Naive thymus-derived CD4-positive, alpha-beta T cell (primary cell): Measurements from ENCODE around the gene DCBLD2. TPM values are rescaled to one million over a fixed set of nuclear protein-coding genes. Genes with fewer than 3 reads are reported as not detected.

Experiments used
- ATAC-seq: fragments of 150-1000 bp; cut with Tn5 transposase; 2 replicates; pipeline ENCODE4 v1.10.0; 2021; ENCODE audit warnings: mild to moderate bottlenecking, moderate library complexity
- CTCF ChIA-PET: fragments of 350-600 bp; sonication (Branson Sonifier 250); formaldehyde crosslinking; loops from one replicate; lab custom pipeline; 2021; ENCODE audit warnings: antibody characterized with exemption; lab: Charles Lee
- POLR2A ChIA-PET: fragments of 350-600 bp; sonication (Branson Sonifier 250); formaldehyde crosslinking; loops from one replicate; lab custom pipeline; 2021; ENCODE audit warnings: antibody characterized with exemption, inconsistent platforms; lab: Charles Lee
- DNase-seq, 9 donors: peaks; one replicate each; pipeline versions ENCODE4 v3.0.0 to v3.0.0-alpha.2; 2020 to 2022; ENCODE audit warnings: mixed read lengths in 1 of 9
- H3K27ac ChIP-seq: one replicate; pipeline ENCODE4 v1.7.0; 2013; ENCODE audit warnings: mild to moderate bottlenecking, low read depth, low read length, moderate library complexity
- H3K27me3 ChIP-seq, 2 donors: one replicate each; pipeline ENCODE4 v1.7.0; 2013; ENCODE audit warnings: low read length in 2 of 2, mild to moderate bottlenecking in 2 of 2, moderate library complexity in 2 of 2; ENCODE audit not compliant: control insufficient read depth in 2 of 2, insufficient read depth in 2 of 2
- H3K36me3 ChIP-seq, 3 experiments: 1 replicate in 2 of 3; 2 replicates in 1 of 3; pipeline ENCODE4 v1.7.0; 2013; ENCODE audit warnings: low read length in 3 of 3, mild to moderate bottlenecking in 3 of 3, moderate library complexity in 1 of 3; ENCODE audit not compliant: insufficient read depth in 3 of 3, control insufficient read depth in 2 of 3
- H3K4me1 ChIP-seq, 2 donors: one replicate each; pipeline ENCODE4 v1.7.0; 2013; ENCODE audit warnings: low read length in 2 of 2, mild to moderate bottlenecking in 2 of 2, moderate library complexity in 1 of 2; ENCODE audit not compliant: control insufficient read depth in 2 of 2, insufficient read depth in 2 of 2
- H3K4me3 ChIP-seq: 2 replicates; pipeline ENCODE4 v1.7.0; 2013; ENCODE audit warnings: mild to moderate bottlenecking, low read length
- H3K9me3 ChIP-seq, 3 experiments: 1 replicate in 2 of 3; 2 replicates in 1 of 3; pipeline ENCODE4 v1.7.0; 2013; ENCODE audit warnings: low read length in 3 of 3; ENCODE audit not compliant: control insufficient read depth in 2 of 3
- H3K27ac Mint-ChIP-seq, 9 donors: one replicate each; pipeline ENCODE4 v1.8.0; 2020 to 2022; ENCODE audit warnings: mixed read lengths in 9 of 9, mild to moderate bottlenecking in 8 of 9, moderate library complexity in 5 of 9, inconsistent platforms in 2 of 9
- H3K27me3 Mint-ChIP-seq, 5 donors: one replicate each; pipeline ENCODE4 v1.8.0; 2021 to 2022; ENCODE audit warnings: mixed read lengths in 5 of 5, mild to moderate bottlenecking in 1 of 5
- H3K36me3 Mint-ChIP-seq, 5 donors: one replicate each; pipeline ENCODE4 v1.8.0; 2020 to 2022; ENCODE audit warnings: mixed read lengths in 5 of 5, mild to moderate bottlenecking in 3 of 5, inconsistent platforms in 1 of 5
- H3K4me1 Mint-ChIP-seq, 7 donors: one replicate each; pipeline ENCODE4 v1.8.0; 2020 to 2022; ENCODE audit warnings: mixed read lengths in 7 of 7, mild to moderate bottlenecking in 3 of 7, inconsistent platforms in 1 of 7
- H3K4me3 Mint-ChIP-seq, 10 donors: one replicate each; pipeline ENCODE4 v1.8.0; 2020 to 2022; ENCODE audit warnings: mild to moderate bottlenecking in 10 of 10, mixed read lengths in 10 of 10, moderate library complexity in 6 of 10, inconsistent platforms in 2 of 10
- H3K9me3 Mint-ChIP-seq, 11 donors: one replicate each; pipeline ENCODE4 v1.8.0; 2020 to 2022; ENCODE audit warnings: mixed read lengths in 11 of 11, mild to moderate bottlenecking in 4 of 11, inconsistent platforms in 1 of 11, moderate library complexity in 1 of 11
- intact Hi-C, 2 donors: fragments of 100-400 bp; cut with micrococcal nuclease; formaldehyde crosslinking; loops; one replicate each; pipeline ENCODE4 v1.15.1; 2023
- polyA plus RNA-seq, 2 donors: library from polyadenylated mRNA; unstranded; fragments of 300-500 nt; fragmentation: Illumina TruSeq; gene quantifications; one replicate each; pipeline ENCODE4 v1.2.3, GENCODE V29; 2021
- total RNA-seq, 6 experiments: library from RNA in 5 of 6; stranded (reverse) in 5 of 6; gene quantifications; 1 replicate in 5 of 6; 2 replicates in 1 of 6; pipeline ENCODE4 v1.2.3 and lab custom pipeline; 2021 to 2026

DCBLD2 gene
- total and polyA plus RNA-seq, 7 experiments from 2014 or later: 1.9 to 4.7 (median 2.9) TPM

DNA sequence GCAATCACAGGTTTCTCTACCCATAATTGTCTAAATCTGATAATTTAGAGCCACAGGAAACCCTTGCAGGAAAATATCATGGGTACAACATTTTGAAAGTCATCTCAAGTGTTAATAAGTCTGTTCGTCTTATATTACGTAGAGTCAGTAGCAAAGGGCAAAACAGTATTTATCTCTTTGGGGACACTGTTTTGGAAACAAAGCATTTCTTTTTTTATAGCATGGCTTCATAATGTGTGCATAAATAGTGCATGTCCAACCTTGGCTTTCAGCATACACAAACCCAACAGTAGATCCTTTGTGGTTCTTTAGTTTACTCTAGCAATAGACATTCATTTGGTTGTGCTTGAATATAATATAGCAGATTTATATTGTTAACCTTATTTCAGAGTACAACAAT is 114.3 kb downstream of the DCBLD2 start:
- peaks cover 0 to 2% (median 0%) of the 10 kb centered on the region in 7 donors for H3K4me1 Mint-ChIP-seq
- no peak for DNase-seq
- no peaks in the 10 kb centered on the region for H3K36me3 ChIP-seq
- no peaks in the 10 kb centered on the region for H3K9me3 Mint-ChIP-seq
- H3K27me3 ChIP-seq: no peaks in the 10 kb centered on the region
- no peak overlapping the region for H3K27ac ChIP-seq
- ChIA-PET POLR2A (no interaction called here), CTCF (no interaction called here)
- intact Hi-C loops: no loop called here
- no peak for ATAC-seq
- no peak overlapping the region for H3K27ac Mint-ChIP-seq
- H3K27me3 Mint-ChIP-seq: peaks cover 0 to 14% (median 13%) of the 10 kb centered on the region in 5 donors
- no peak overlapping the region for H3K4me3 Mint-ChIP-seq
- no peak overlapping the region for H3K4me3 ChIP-seq
- H3K4me1 ChIP-seq: no peaks in the 10 kb centered on the region
- H3K36me3 Mint-ChIP-seq: no peaks in the 10 kb centered on the region
- no peaks in the 10 kb centered on the region for H3K9me3 ChIP-seq

DNA sequence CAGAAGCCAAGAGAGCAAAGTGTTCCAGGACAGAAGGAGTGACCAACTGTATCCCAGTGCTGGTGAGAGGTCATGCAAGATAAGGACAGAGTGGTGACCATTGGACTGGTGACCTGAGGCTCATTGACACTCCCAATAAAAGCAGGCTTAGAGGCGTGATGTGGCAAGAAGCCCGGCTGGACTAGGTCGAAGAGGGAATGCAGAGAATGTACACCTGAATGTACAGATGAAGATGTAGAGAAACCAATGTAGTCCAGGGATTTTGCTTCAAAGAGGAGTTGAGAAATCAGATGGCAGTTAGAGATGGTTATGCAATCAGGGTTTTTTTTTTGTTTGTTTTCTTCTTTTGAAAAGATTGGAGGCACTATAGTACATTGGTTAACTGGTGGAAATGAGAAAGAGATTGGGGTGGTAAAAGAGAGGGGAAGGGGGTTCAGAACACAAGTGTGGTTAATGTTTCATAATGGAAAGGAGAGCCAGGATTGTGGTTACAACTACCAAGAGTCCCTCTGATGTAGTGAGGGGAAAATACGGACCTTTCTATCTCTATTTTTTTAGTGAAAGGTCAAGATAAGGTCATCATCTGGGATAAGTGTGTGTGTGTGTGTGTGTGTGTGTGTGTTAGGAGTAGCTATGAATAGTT is 115.0 kb downstream of the DCBLD2 start:
- ChIA-PET CTCF (no interaction called here), POLR2A (no interaction called here)
- peaks cover 0 to 2% (median 0%) of the 10 kb centered on the region in 7 donors for H3K4me1 Mint-ChIP-seq
- intact Hi-C loops: no loop called here
- Histone ChIP-seq H3K36me3 (no peaks in the 10 kb centered on the region), H3K4me1 (no peaks in the 10 kb centered on the region), H3K9me3 (no peaks in the 10 kb centered on the region), H3K27me3 (no peaks in the 10 kb centered on the region), H3K27ac (no peak overlapping the region), H3K4me3 (no peak overlapping the region)
- ATAC-seq: peak; percentile 49
- H3K27ac Mint-ChIP-seq: no peak overlapping the region
- H3K4me3 Mint-ChIP-seq: no peak overlapping the region
- no peaks in the 10 kb centered on the region for H3K36me3 Mint-ChIP-seq
- H3K27me3 Mint-ChIP-seq: peaks cover 0 to 14% (median 10%) of the 10 kb centered on the region in 5 donors
- no peaks in the 10 kb centered on the region for H3K9me3 Mint-ChIP-seq
- no peak for DNase-seq

DNA sequence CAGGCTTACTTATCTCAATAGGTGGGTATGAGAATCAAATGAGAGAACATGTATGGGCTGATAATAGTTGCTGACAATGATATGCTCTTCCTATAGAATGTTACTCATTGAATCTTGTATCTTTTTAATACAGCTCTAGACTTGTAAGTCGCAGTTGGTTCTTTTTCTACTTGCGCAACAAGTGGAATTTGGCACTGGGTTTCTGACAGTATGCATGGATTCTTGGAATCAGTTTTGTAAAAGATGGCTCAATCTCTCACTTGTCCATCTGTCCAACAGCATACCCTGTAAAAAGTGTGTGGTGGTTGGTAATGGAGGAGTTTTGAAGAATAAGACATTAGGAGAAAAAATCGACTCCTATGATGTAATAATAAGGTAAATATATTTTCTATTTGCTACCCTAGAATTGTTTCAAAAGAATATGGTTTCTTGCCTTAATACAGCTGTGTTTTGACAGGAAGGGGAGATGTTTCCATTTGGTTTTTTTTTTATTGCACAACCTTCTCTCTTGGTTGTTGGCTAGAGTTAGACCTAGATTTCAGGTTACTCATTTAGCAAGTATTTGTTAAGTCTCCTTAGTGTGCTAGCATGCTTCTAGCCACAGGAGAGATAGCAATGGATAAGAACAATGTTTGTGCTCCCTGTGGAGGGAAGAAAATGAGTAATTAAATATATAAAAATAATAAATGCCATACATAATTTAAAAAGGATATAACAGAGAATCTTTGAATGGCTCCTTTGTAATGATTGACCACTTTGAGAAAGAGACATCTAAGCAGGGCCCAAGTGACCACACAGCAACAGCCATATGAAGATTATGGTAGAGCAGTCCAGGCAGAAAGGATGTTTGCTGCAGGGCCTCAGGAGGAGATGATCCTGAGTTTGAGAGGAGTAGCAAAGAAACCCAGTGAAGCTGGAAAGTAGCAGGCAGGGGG is 116.6 kb downstream of the DCBLD2 start:
- POLR2A ChIA-PET: no interaction called here
- H3K27me3 Mint-ChIP-seq: peaks cover 4 to 14% (median 10%) of the 10 kb centered on the region in 5 donors
- Histone ChIP-seq H3K36me3 (no peaks in the 10 kb centered on the region), H3K27ac (no peak overlapping the region), H3K4me3 (no peak overlapping the region), H3K9me3 (no peaks in the 10 kb centered on the region), H3K27me3 (no peaks in the 10 kb centered on the region), H3K4me1 (no peaks in the 10 kb centered on the region)
- peaks cover 0 to 2% (median 0%) of the 10 kb centered on the region in 7 donors for H3K4me1 Mint-ChIP-seq
- ATAC-seq: no peak
- no peaks in the 10 kb centered on the region for H3K36me3 Mint-ChIP-seq
- CTCF ChIA-PET: interaction anchor here (0.6 to 0.8 kb wide), 2 partner anchors 13 to 810 kb away, joined by 3 to 4 read pairs; no protein-coding TSS in a partner anchor
- peaks cover 0 to 2% (median 0%) of the 10 kb centered on the region in 11 donors for H3K9me3 Mint-ChIP-seq
- no peak overlapping the region for H3K4me3 Mint-ChIP-seq
- DNase-seq: no peak
- intact Hi-C loops: no loop called here
- H3K27ac Mint-ChIP-seq: no peak overlapping the region

DNA sequence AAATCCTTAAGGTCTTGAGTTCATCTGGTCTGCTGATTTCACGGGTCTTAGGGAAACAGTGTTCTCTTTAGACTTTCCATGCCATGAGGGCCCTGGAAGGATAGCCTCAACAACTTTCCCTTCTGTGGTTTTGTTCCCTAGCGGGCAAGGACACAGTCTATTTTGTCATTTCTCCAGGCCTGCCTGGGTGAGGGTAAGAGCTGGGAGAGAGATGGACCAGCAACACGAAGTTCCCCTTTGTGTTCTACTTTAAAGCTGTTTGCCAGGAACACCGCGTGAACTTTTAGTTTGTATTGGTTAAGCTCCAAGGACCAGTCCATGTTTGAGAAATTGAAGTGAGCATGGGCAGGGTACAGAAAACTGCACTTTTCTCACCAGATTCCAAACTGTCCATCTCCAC is 117.5 kb downstream of the DCBLD2 start:
- Histone ChIP-seq H3K27ac (no peak overlapping the region), H3K36me3 (no peaks in the 10 kb centered on the region), H3K9me3 (no peaks in the 10 kb centered on the region), H3K4me1 (no peaks in the 10 kb centered on the region), H3K4me3 (no peak overlapping the region), H3K27me3 (no peaks in the 10 kb centered on the region)
- DNase-seq: no peak
- Mint-ChIP-seq H3K4me1 (peaks cover 0 to 5% (median 0%) of the 10 kb centered on the region in 7 donors), H3K9me3 (peaks cover 0 to 2% (median 0%) of the 10 kb centered on the region in 11 donors), H3K27me3 (peaks cover 2 to 15% (median 14%) of the 10 kb centered on the region in 5 donors), H3K4me3 (no peak overlapping the region), H3K36me3 (no peaks in the 10 kb centered on the region), H3K27ac (no peak overlapping the region)
- CTCF ChIA-PET: no interaction called here
- intact Hi-C loops: no loop called here
- ATAC-seq: no peak
- POLR2A ChIA-PET: no interaction called here

DNA sequence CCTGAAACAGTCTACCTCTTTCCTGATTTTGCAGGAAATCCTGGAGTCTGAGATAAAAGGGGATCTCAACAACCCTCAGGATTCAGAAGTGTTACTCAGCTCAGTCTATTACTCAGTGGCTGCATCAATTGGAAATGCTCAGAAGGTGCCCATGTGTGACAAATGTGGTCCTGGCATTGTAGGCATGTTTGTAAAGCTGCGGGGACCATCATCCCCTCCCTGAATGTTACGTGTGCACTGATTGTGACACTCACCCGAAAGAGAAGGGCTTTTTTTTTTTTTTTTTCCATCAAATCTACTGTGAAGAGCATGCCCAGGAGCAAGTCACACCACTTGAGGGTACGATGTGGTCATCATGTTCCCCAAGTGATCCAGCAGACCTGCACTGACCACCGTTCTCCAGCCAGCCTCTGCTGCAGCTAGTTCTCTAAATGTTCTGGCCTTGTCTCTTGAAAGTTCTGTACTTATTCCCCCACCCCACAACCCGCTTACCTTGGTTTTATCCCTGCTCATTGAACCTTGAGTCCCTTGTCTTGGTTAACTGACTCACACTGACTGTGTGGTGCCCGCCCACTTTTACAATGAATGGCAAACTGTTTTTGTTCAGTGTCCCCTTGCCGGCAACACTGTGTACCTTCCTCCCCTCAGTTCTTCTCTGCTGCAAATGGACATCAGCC is 118.5 kb downstream of the DCBLD2 start:
- H3K36me3 Mint-ChIP-seq: no peaks in the 10 kb centered on the region
- Histone ChIP-seq H3K4me1 (no peaks in the 10 kb centered on the region), H3K27ac (no peak overlapping the region), H3K36me3 (no peaks in the 10 kb centered on the region), H3K27me3 (no peaks in the 10 kb centered on the region), H3K4me3 (no peak overlapping the region), H3K9me3 (no peaks in the 10 kb centered on the region)
- H3K9me3 Mint-ChIP-seq: peaks cover 0 to 2% (median 0%) of the 10 kb centered on the region in 11 donors
- ChIA-PET CTCF (no interaction called here), POLR2A (no interaction called here)
- peaks cover 2 to 20% (median 18%) of the 10 kb centered on the region in 5 donors for H3K27me3 Mint-ChIP-seq
- no peak overlapping the region for H3K27ac Mint-ChIP-seq
- DNase-seq (no peak), ATAC-seq (no peak)
- peaks cover 0 to 10% (median 0%) of the 10 kb centered on the region in 7 donors for H3K4me1 Mint-ChIP-seq
- intact Hi-C loops: no loop called here
- H3K4me3 Mint-ChIP-seq: no peak overlapping the region

DNA sequence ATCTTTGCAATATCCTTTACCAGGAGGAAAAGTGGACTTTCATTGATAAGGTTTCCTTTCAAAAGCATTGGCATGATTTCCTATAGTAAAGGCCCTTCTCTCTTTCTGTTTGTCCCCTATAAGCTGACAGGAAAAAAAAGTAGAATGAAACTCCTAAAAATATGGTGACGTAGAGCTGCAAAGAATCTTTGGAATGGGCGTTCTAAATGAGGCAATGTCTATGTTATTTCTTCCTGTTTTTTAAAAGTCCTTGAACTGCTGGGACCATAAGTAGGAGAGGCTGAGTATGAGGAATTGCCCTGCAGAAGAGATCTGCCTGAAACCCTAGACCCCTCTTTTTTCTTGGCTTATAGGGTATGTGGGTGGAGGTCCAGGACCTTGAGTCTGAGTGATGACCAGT is 121.2 kb downstream of the DCBLD2 start:
- no peak overlapping the region for H3K27ac ChIP-seq
- H3K27me3 Mint-ChIP-seq: peaks cover 10 to 40% (median 25%) of the 10 kb centered on the region in 5 donors
- ATAC-seq (no peak), DNase-seq (no peak)
- no peaks in the 10 kb centered on the region for H3K9me3 ChIP-seq
- H3K4me1 Mint-ChIP-seq: peaks cover 0 to 8% (median 0%) of the 10 kb centered on the region in 7 donors
- POLR2A ChIA-PET: no interaction called here
- H3K27me3 ChIP-seq: no peaks in the 10 kb centered on the region
- peaks cover 0 to 3% (median 0%) of the 10 kb centered on the region in 5 donors for H3K36me3 Mint-ChIP-seq
- no peaks in the 10 kb centered on the region for H3K4me1 ChIP-seq
- H3K4me3 Mint-ChIP-seq: no peak overlapping the region
- intact Hi-C loops: no loop called here
- H3K36me3 ChIP-seq: no peaks in the 10 kb centered on the region
- peaks cover 0 to 2% (median 0%) of the 10 kb centered on the region in 11 donors for H3K9me3 Mint-ChIP-seq
- no peak overlapping the region for H3K27ac Mint-ChIP-seq
- H3K4me3 ChIP-seq: no peak overlapping the region
- CTCF ChIA-PET: interaction anchor here (0.6 kb wide), 1 partner anchor 566 kb away, joined by 3 read pairs; no protein-coding TSS in a partner anchor
